Left renal pelvis (tissue), 4 donors: ENCODE results near the gene MC2R. TPM values are rescaled to one million over a fixed set of nuclear protein-coding genes. Genes with fewer than 3 reads are reported as not detected.

Source experiments
- DNase-seq, 4 donors: peaks; one replicate each; pipeline ENCODE4 v3.0.0-alpha.2; 2013; ENCODE audit warnings: low read depth in 4 of 4, low spot score in 3 of 4
- polyA plus RNA-seq, 4 donors: library from polyadenylated mRNA; unstranded; fragments of 120-200 nt; gene quantifications; one replicate each; pipeline ENCODE4 v1.2.1, GENCODE V29; 2013; ENCODE audit not compliant: insufficient read length in 4 of 4

Gene MC2R
- under 1 TPM in 1 of 4 donors, not detected in 3; 0.09 TPM for polyA plus RNA-seq

GRCh38 chr18:13915391-13915790 lies at the start of gene MC2R:
Gene MC2R (minus strand): TSS chr18:13915536. CDS start chr18:13885518, 30,018 bp downstream.
- no peak for DNase-seq

GRCh38 chr18:13945811-13946210 lies 30.5 kb upstream of the MC2R start:
- no peak for DNase-seq

GRCh38 chr18:13943338-13943737 lies 28.0 kb upstream of the MC2R start:
- no peak for DNase-seq

DNA sequence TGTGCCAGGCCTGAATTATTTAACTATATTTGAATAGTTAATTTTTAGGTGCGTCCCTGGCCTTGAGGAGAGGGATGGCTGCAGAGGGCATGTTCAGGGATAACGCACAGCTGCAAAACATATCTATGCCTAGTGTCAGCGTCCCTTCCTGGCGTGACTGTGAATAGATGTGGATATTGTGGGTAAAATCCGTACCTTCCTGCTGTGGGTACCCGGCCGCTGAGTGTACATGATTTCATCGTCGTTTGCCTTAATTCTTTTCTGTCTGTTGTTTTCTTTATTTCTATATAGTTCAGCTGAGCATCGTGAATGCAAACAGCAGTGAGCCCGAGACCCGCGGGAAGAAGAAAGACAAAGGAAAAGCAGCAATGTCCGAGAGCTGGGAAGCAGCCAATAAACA lies 25.0 kb upstream of the MC2R start:
- DNase-seq, result no peak

- no peak for DNase-seq
These were observed 19.3 kb upstream of the MC2R start for GRCh38 chr18:13934676-13935075.

DNA sequence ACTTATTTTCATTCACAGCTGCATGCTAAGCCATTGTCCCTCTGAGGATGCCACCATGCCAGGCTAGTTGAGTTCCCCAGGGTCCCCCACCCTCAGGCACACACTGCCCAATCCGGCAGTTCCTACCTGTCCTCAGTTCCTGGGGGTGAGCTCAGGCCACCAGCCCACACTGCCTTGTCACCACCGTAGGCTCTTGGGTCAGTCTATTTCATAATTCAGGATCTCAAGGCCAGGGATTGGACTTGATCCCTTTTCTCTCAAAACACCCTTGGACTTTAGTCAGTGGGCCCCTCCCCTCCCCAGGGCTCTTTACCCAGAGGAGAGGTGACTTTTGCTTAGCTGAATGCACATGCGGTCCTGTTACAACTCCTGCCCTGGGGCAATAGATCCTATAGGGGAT lies 18.7 kb upstream of the MC2R start:
- no peak for DNase-seq

- no peak for DNase-seq
These were observed 17.1 kb upstream of the MC2R start for GRCh38 chr18:13932285-13933025.

GRCh38 chr18:13930964-13931363 lies 15.6 kb upstream of the MC2R start:
- no peak for DNase-seq

GRCh38 chr18:13923221-13923620 lies 7.9 kb upstream of the MC2R start:
- no peak for DNase-seq

GRCh38 chr18:13918898-13919297 lies 3.6 kb upstream of the MC2R start:
- DNase-seq, result no peak

GRCh38 chr18:13917401-13917800 lies 2.1 kb upstream of the MC2R start:
- DNase-seq, result no peak

- DNase-seq, result no peak
These were observed 1.2 kb upstream of the MC2R start for GRCh38 chr18:13916559-13916958.

- peak in 3 of 4 donors; percentile 29 to 46 (median 44) for DNase-seq
These were observed 677 bp upstream of the MC2R start for GRCh38 chr18:13915995-13916431.

DNA sequence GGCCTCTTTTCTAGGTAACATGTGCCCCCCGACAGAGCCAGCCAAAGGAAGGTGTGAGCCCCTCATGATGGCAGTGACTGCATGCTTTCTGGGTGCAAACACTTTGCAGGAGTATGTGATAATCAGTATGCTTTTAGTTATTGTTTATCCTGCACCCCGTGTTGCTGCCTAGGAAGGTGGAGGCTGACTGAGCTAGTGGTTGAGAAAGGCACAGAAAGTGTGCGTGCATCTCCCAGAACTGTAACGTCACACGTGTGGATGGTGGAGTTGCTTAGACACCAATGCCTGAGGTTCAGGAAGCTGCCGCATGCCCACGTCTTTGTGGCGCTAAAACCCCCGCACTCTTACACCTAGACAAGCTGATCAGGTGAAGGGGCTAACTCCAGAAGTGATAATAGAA lies 580 bp downstream of the MC2R start:
- no peak for DNase-seq

DNA sequence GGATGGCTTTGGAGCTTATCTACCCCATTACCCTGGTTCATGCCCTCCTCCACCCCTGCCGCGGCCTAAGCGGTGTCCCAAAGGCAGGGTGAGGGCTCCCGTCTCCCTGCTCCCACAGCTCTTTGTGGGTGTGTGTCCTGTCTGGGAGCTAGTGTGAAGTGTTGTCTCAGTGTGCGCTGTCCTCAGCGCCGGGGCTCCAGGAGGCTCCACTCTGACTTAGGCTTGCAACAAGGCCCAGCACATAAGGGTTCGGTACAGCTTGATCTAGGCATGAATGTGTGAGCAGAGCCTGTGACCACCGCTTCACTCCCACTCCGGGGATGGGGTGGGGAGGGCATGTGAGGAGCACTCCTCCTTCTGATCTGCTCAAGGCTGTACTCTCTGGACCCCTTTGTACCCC lies 1.2 kb downstream of the MC2R start:
- DNase-seq, result no peak

DNA sequence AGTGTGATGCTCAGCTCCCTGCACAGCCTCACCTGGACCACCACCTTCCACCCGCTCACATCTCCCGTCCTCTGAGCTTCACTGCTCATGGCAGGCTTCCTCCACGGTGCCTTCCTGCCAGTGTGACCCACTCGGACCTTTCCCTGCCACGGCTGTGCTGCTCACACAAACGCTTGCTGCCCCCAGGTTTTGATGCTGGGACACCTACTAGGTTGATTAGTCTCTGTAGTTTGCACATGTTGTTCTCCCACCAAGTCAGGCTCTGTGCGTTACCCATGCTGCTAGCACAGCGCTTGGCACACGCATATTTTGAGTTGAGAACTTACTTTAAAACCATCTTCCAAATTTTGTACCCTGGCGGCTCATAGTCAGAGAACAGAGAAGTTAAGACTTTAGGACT lies 2.1 kb downstream of the MC2R start:
- DNase-seq, result no peak

DNA sequence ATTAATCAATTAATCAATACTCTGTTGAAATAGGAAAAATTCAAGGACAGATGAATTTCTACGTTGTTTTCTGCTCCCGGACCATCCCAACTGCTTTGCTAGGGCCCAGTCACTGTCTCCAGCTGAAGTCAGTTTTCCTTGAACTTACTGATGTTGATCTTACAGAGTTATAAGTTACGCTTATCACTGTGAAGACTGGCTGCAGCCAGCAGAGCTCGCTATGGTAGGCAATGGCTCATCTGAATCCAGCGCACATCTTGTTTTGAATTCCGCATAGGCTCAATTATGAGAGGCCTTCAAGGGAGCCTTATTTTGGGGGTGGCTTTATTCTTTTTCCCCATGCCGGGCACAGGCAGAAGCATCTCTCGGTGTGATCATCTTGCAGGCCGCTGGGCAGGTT lies 2.7 kb downstream of the MC2R start:
- no peak for DNase-seq

GRCh38 chr18:13910986-13911385 lies 4.3 kb downstream of the MC2R start:
- no peak for DNase-seq

DNA sequence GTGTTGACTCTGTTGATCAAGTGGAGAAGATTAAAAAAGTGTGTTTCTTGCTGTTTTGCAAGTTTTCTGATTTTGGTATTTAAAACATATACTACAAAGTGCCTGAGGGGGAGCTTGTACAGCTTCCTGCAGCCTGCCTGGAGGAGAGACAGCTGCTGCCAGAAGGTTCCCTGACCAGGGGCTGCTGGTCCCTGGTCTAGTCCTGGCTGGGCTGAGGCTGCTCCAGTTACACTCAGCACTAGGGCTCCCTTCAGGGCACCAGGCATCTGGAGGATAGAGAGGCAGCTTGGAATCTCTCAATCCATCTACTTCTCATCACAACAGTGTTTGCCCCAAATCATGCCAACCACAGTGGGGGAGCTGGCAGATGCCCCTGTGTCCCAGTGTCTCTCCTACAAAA lies 4.8 kb downstream of the MC2R start:
- DNase-seq, result no peak

GRCh38 chr18:13909141-13909940 lies 6.0 kb downstream of the MC2R start:
- DNase-seq, result no peak

DNA sequence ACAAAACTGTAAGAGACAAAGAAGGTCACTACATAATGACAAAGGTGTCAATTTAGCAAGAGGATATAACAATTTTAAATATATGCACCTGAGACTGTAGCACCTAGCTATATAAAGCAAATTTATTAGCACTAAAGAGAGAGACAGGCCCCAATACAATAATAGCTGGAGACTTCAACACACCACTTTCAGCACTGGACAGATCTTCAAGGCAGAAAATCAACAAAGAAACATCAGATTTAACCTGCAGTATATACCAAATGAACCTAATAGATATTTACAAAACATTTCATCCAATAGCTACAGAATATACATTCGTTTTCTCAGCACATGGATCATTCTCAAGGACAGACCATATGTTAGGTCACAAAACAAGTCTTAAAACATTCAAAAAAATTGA lies 14.7 kb downstream of the MC2R start:
- DNase-seq, result no peak

DNA sequence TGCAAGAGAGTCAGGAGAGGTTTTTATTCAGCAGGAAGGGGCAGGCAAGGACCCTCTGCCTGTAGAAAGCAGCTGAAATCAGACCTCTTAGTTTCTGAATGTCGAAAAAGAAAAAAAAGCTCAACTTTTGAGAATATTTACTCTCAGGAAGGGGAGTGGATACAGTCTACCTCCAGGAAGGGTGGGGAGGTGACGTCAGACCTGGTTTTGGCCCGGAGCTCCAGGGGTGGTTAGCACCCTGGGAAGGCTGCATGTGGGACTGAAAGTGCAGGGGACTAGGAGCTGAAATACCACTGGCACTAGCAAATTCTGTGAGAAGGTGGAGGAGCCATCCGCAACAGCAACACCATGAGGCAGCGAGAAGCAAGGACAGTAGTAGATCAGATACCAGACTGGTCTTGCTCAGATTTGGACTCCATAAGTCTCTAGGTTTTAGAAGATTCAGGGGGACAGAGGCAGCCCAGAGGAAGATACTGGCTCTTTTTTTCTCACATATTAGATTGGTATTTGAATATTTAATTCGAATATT lies 19.8 kb downstream of the MC2R start:
- DNase-seq, result no peak
